Measurements from ENCODE around the gene DARS1. TPM values are rescaled to one million over a fixed set of nuclear protein-coding genes. Genes with fewer than 3 reads are reported as not detected.

Gene DARS1
- total RNA-seq, 6 experiments from 2014 or later: 65.6 to 74.3 (median 71.3) TPM

DNA sequence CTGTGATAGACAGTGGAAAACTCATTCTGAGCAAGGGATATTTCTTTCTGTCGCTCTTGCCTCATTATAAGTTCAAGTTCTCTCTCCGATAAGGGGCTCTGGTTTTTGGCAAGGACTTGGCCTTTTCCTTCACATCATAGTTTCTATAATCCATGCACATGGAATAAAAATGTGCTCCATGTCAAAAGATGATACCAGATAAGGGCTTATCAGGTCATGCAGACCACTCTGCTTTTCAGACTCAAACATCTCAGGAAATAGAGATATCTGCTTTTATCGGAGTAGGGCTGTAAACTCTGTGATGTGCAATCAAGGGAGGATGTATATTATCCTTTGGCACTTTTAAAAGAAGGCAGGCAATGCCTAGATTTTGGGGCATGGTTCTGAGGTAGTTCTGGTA is 45.0 kb upstream of the DARS1 start:
- Mint-ChIP-seq H3K27ac (no peak overlapping the region), H3K9me3 (no peaks in the 10 kb centered on the region), H3K36me3 (ENCODE audit: low read depth) (no peaks in the 10 kb centered on the region), H3K4me1 (ENCODE audit: low read depth) (no peaks in the 10 kb centered on the region), H3K4me3 (no peak overlapping the region), H3K27me3 (ENCODE audit: insufficient read depth) (no peaks in the 10 kb centered on the region)
- TF ChIP-seq, protein P1, sequence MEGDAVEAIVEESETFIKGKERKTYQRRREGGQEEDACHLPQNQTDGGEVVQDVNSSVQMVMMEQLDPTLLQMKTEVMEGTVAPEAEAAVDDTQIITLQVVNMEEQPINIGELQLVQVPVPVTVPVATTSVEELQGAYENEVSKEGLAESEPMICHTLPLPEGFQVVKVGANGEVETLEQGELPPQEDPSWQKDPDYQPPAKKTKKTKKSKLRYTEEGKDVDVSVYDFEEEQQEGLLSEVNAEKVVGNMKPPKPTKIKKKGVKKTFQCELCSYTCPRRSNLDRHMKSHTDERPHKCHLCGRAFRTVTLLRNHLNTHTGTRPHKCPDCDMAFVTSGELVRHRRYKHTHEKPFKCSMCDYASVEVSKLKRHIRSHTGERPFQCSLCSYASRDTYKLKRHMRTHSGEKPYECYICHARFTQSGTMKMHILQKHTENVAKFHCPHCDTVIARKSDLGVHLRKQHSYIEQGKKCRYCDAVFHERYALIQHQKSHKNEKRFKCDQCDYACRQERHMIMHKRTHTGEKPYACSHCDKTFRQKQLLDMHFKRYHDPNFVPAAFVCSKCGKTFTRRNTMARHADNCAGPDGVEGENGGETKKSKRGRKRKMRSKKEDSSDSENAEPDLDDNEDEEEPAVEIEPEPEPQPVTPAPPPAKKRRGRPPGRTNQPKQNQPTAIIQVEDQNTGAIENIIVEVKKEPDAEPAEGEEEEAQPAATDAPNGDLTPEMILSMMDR (IDR thresholded peaks at IDR 0.05): no peak
- no peak for DNase-seq

DNA sequence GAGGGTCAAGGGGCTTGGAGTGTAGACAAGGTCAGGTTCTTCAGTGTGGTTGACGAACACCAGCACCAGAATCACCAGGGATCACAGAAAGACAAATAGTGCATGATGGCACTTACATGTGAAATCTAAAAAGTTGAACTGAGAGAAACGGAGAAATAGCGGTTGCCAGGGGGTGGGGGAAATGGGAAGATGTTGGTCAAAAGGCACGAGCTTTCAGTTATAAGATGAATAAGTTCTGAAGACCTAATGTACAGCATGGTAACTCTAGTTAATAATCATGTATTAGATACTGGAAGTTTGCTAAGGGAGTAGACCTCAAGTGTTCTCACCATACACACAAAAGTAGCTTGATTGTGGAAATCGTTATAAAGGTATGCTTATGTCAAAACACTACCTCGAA is 43.7 kb upstream of the DARS1 start:
- H3K4me3 Mint-ChIP-seq: no peak overlapping the region
- no peaks in the 10 kb centered on the region for H3K4me1 Mint-ChIP-seq (ENCODE audit: low read depth)
- TF ChIP-seq, protein P1 (IDR thresholded peaks at IDR 0.05): no peak
- no peaks in the 10 kb centered on the region for H3K9me3 Mint-ChIP-seq
- DNase-seq: no peak
- no peak overlapping the region for H3K27ac Mint-ChIP-seq
- H3K36me3 Mint-ChIP-seq (ENCODE audit: low read depth): no peaks in the 10 kb centered on the region
- H3K27me3 Mint-ChIP-seq (ENCODE audit: insufficient read depth): peaks cover under 1% of the 10 kb centered on the region; the same call in 1 of the 2 replicates

DNA sequence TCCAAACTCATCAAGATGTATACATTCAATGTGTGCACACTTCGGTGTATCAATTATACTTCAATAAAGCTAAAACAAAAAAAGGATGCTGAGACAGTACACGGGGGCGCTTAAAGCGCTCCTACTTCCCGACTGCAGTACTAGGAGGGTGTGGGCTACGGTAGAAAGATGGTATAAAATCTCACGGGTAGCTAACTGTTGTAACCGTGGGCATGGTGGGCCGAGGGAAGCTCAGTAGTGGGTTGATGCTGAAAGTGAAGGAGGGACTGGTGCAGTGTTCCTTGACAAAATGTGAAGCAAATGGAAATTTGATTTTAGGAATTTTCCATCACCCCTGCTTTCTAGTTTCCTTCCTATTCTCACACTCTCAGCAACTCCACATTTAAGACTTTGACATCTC is 42.6 kb upstream of the DARS1 start:
- TF ChIP-seq, protein P1 (IDR thresholded peaks at IDR 0.05): no peak
- no peak for DNase-seq
- no peaks in the 10 kb centered on the region for H3K9me3 Mint-ChIP-seq
- H3K4me3 Mint-ChIP-seq: no peak overlapping the region
- no peaks in the 10 kb centered on the region for H3K4me1 Mint-ChIP-seq (ENCODE audit: low read depth)
- no peaks in the 10 kb centered on the region for H3K36me3 Mint-ChIP-seq (ENCODE audit: low read depth)
- H3K27me3 Mint-ChIP-seq (ENCODE audit: insufficient read depth): peaks cover 5% of the 10 kb centered on the region; the same call in 1 of the 2 replicates
- no peak overlapping the region for H3K27ac Mint-ChIP-seq

DNA sequence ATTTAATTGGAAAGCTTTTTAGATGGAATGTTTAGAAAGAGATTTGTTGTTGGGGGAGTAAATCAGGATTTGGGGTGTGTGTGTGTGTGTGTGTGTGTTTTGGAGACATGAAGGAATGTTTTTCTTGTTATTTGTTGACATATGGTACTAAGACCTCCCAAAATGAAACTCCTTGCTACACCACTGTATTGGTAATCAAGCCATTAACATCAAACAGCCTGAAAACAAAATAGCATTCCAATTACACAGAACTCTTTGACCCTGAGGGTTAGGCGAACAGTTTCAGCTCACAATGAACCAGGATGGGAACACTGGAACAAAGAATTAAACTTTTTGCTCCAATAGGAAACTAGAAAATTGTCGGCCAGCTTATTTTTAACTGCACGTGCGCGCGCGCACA is 41.7 kb upstream of the DARS1 start:
- H3K9me3 Mint-ChIP-seq: no peaks in the 10 kb centered on the region
- H3K4me3 Mint-ChIP-seq: no peak overlapping the region
- TF ChIP-seq, protein P1 (IDR thresholded peaks at IDR 0.05): no peak
- no peak overlapping the region for H3K27ac Mint-ChIP-seq
- H3K36me3 Mint-ChIP-seq (ENCODE audit: low read depth): no peaks in the 10 kb centered on the region
- no peak for DNase-seq
- H3K4me1 Mint-ChIP-seq (ENCODE audit: low read depth): no peaks in the 10 kb centered on the region
- peaks cover 5% of the 10 kb centered on the region; the same call in 1 of the 2 replicates for H3K27me3 Mint-ChIP-seq (ENCODE audit: insufficient read depth)

DNA sequence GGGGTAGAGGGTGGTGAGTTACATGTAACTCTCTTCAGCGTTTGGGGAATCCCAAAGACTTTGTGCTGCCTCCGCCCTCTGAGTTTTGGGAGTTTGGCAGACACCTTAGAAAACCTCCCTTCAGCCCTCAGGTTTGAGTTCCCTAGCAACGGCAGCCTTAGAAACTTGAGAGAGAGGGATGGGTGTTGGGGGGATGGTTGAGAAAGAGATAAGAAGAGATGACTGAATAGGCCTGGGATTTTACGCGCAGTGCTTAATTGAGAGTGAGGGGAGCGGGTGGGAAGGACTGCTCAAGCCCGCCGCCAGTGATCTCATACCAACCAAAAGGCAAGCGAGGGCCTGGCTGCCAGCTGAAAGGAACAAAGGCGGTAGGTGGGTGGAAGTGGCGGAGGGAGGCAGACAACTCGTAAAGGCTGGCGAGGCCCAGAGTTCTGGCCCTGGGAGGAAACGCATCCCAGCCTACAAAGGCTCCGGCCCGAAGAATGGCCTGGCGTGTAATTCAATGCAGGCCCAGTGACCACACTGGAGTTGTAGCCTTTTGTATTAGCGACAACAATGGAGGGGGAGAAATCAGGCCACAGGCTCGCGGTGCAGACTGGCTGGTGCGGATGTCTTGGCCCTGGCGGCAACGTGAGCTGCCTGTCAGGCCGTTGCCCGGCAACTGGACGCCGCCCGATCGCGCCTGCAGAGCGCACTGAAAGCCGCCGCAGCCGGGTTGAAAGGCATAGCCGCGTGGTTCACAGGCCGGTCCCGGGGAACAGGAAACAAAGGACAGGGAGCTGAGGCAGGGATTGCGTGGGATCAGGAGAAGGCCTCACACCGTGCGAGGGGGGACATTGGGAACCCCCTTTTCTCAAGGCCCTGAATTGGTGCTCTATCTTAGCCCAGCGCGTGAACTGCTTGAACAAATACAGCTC is 39.9 kb upstream of the DARS1 start:
- no peaks in the 10 kb centered on the region for H3K4me1 Mint-ChIP-seq (ENCODE audit: low read depth)
- TF ChIP-seq, protein P1 (IDR thresholded peaks at IDR 0.05): no peak
- H3K36me3 Mint-ChIP-seq (ENCODE audit: low read depth): no peaks in the 10 kb centered on the region
- H3K27me3 Mint-ChIP-seq (ENCODE audit: insufficient read depth): peaks cover 5% of the 10 kb centered on the region; the same call in 1 of the 2 replicates
- no peak for DNase-seq
- no peaks in the 10 kb centered on the region for H3K9me3 Mint-ChIP-seq
- no peak overlapping the region for H3K27ac Mint-ChIP-seq
- H3K4me3 Mint-ChIP-seq: no peak overlapping the region
